GM15510 (cell line): ENCODE data around the gene FKBP6.

Experiments used
- POLR2A ChIP-seq: IDR thresholded peaks from 3 replicates; pipeline ENCODE4 v1.6.1; 2011; ENCODE audit warnings: borderline replicate concordance; ENCODE audit not compliant: insufficient read length; ENCODE audit errors: extremely low read depth

FKBP6 gene

DNA sequence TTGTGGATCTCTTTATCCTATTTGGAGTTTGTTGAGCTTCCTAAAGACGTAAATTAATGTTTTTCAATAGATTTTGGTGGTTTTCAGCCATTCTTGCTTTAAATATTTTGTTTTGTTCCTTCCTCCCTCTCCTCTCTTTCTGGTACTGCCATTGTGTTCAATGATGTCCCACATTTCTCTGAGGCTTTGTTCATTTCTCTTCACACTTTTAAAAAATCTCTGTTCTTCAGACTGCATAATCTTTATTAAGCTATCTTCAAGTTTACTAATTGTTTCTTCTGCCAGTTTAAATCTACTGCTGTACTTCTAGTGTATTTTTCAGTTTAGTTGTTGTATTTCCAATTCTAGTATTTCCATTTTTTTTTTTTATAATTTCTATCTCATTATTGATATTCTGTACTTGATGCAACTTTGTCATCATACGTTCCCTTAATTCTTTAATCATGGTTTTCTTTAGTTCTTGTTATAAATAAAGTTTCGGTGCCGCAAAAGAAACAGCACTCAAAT, 60.0 kb downstream of the FKBP6 start:
- no peak for TF ChIP-seq POLR2A

DNA sequence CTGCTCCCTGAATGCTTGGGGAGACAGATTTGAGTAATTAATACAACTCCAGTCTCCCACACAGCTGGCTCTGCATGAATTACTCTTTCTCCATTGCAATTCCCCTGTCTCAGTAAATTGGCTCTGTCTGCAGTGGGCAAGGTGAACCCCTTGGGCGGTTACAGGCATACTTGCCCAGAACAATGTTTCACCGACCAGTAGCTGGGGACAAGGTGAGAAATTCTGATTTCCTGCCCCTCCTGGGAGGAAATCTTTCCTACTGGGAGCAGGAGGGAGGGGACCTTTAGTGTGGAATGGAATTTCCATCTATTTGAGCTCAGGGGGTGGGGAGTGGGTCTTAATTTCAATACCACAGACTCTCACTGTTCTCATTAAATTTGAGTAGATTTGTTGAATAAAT, 63.4 kb downstream of the FKBP6 start:
- no peak for TF ChIP-seq POLR2A

- TF ChIP-seq POLR2A: no peak
These were observed 66.5 kb downstream of the FKBP6 start for GRCh38 chr7:73394422-73394821.

DNA sequence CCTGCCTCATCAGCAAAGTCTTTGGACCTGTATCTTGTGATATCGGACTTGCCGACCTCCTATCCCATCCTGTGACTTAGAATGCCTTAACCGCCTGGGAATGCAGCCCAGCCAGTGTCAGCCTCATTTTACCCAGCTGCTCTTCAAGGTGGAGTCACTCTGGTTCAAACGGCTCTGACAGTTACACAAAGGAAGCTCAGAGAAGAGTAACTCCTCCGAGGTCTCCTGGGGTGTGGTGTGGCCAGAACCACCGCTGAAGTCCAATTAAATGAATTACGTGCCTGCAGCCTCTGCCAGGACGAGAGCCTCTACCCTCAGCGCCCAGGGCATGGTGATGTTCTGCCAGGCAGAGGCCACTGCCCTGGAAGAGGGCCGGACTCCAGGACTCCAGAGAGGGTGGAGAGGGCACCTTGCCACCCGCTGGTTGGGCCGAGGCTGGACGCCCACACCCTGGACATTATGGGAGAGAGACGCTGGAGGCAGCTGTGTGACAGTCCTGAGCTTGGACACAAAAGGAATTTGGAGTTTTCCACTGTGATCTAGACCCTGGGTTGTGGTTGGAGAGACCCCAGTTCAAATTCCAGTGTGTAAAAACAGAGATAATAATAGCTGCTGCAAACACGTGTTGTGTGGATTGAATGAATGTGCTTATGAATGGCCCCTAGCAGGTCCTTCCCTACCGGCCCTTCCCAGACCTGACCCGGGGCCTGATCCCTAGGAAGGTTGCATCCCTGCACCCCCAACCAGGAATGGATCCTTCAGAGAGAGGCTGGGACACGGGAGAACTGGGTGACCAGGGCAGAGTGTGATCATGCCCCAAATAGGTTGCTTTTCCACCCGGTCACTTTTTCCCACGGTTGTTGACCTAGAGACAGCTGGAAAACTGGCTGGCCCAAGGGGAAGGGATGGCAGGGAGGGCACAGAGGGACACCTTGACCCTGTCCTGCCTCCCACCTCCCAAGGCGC, 67.9 kb downstream of the FKBP6 start:
- TF ChIP-seq POLR2A: no peak

- no peak for TF ChIP-seq POLR2A
These were observed 69.7 kb downstream of the FKBP6 start for GRCh38 chr7:73397521-73398281.
